IPS-15b (cell line): ENCODE results near the gene CDH12.
"Not testable (repeated sequence)": the region's sequence is repeated elsewhere in the genome, so short reads cannot be mapped to it uniquely, and the experiment has no call there.

Experiments
- H3K27me3 ChIP-seq: one replicate; pipeline ENCODE4 v1.6.1; 2013; ENCODE audit warnings: low read length; ENCODE audit not compliant: control insufficient read depth, insufficient read depth
- H3K36me3 ChIP-seq: one replicate; pipeline ENCODE4 v1.6.1; 2013; ENCODE audit warnings: low read length; ENCODE audit not compliant: control insufficient read depth, insufficient read depth
- H3K4me1 ChIP-seq: one replicate; pipeline ENCODE4 v1.6.1; 2013; ENCODE audit warnings: mild to moderate bottlenecking, low read length; ENCODE audit not compliant: control insufficient read depth, insufficient read depth
- H3K4me3 ChIP-seq: one replicate; pipeline ENCODE4 v1.5.1; 2013; ENCODE audit warnings: low read depth, low read length
- H3K9ac ChIP-seq: one replicate; pipeline ENCODE4 v1.6.1; 2013; ENCODE audit warnings: low read depth, mild to moderate bottlenecking, low read length
- H3K9me3 ChIP-seq: one replicate; pipeline ENCODE4 v1.6.1; 2013; ENCODE audit warnings: mild to moderate bottlenecking, low read length; ENCODE audit not compliant: control insufficient read depth, insufficient read depth

Gene CDH12

GRCh38 chr5:22051881-22052280 lies 801.3 kb downstream of the CDH12 start:
- H3K9ac ChIP-seq = no peak overlapping the region
- no peaks in the 10 kb centered on the region for H3K27me3 ChIP-seq
- no peaks in the 10 kb centered on the region for H3K4me1 ChIP-seq
- H3K9me3 ChIP-seq = no peaks in the 10 kb centered on the region
- no peak overlapping the region for H3K4me3 ChIP-seq
- no peaks in the 10 kb centered on the region for H3K36me3 ChIP-seq

- Histone ChIP-seq H3K4me3 (no peak overlapping the region), H3K9me3 (no peaks in the 10 kb centered on the region), H3K36me3 (no peaks in the 10 kb centered on the region), H3K9ac (no peak overlapping the region), H3K27me3 (no peaks in the 10 kb centered on the region), H3K4me1 (no peaks in the 10 kb centered on the region)
These were observed 802.2 kb downstream of the CDH12 start for GRCh38 chr5:22050931-22051330.

- Histone ChIP-seq H3K4me1 (no peaks in the 10 kb centered on the region), H3K9ac (no peak overlapping the region), H3K9me3 (no peaks in the 10 kb centered on the region), H3K4me3 (no peak overlapping the region), H3K27me3 (no peaks in the 10 kb centered on the region), H3K36me3 (no peaks in the 10 kb centered on the region)
These were observed 808.9 kb downstream of the CDH12 start for GRCh38 chr5:22044229-22044628.

- no peaks in the 10 kb centered on the region for H3K9me3 ChIP-seq
- H3K9ac ChIP-seq = no peak overlapping the region
- no peaks in the 10 kb centered on the region for H3K4me1 ChIP-seq
- H3K36me3 ChIP-seq = no peaks in the 10 kb centered on the region
- H3K4me3 ChIP-seq = no peak overlapping the region
- no peaks in the 10 kb centered on the region for H3K27me3 ChIP-seq
These were observed 817.1 kb downstream of the CDH12 start for GRCh38 chr5:22036061-22036460.

GRCh38 chr5:22033066-22033465 lies 820.1 kb downstream of the CDH12 start:
- H3K27me3 ChIP-seq = no peaks in the 10 kb centered on the region
- no peak overlapping the region for H3K9ac ChIP-seq
- H3K36me3 ChIP-seq = no peaks in the 10 kb centered on the region
- no peaks in the 10 kb centered on the region for H3K4me1 ChIP-seq
- H3K4me3 ChIP-seq = no peak overlapping the region
- no peaks in the 10 kb centered on the region for H3K9me3 ChIP-seq

DNA sequence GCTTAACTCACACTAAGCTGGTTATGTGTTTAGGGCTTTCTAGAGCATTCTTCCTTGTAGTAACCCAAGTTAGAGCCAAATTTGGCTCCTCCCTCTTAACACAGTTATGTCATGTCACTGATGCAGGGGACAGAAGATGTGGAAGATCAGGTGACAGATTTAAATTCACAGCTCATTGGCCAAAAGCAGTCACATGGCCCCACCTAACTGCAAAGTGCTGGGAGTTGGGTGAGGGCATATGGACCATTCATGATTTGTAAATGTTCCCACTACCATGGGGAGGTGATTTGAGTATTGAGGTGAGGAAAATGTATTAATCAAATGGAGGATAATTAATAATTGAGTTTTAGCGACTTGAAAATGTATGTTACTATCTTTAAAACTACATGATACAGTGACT lies 829.4 kb downstream of the CDH12 start:
- no peaks in the 10 kb centered on the region for H3K36me3 ChIP-seq
- no peaks in the 10 kb centered on the region for H3K4me1 ChIP-seq
- no peak overlapping the region for H3K4me3 ChIP-seq
- no peaks in the 10 kb centered on the region for H3K27me3 ChIP-seq
- no peak overlapping the region for H3K9ac ChIP-seq
- H3K9me3 ChIP-seq = no peaks in the 10 kb centered on the region

GRCh38 chr5:22012893-22013292 lies 840.3 kb downstream of the CDH12 start:
- H3K4me3 ChIP-seq, H3K27me3 ChIP-seq, H3K9ac ChIP-seq, H3K9me3 ChIP-seq, H3K36me3 ChIP-seq, H3K4me1 ChIP-seq: not testable (repeated sequence)

DNA sequence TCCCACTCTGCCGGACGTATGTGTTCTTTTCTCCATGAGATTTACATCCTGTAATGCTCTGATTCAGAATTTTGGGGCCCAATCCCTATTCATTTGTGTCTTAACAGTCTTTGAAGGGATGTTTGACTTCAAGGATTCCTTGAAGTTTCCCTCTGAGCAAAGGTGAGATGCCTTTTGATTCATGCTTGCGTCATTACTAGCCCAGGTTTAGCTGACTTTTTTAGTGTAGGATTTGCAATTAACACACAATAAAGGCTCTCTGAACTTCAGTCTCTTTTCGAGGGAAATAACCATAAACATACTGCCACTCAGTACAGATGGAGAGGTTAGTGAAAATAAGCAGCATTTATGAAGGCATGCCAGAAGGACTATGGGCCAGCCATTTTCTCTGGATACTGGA lies 842.3 kb downstream of the CDH12 start:
- not testable (repeated sequence) for H3K4me3 ChIP-seq, H3K9ac ChIP-seq, H3K36me3 ChIP-seq, H3K4me1 ChIP-seq, H3K9me3 ChIP-seq, H3K27me3 ChIP-seq

GRCh38 chr5:22001097-22001496 lies 852.0 kb downstream of the CDH12 start:
- H3K9ac ChIP-seq, H3K4me3 ChIP-seq, H3K4me1 ChIP-seq, H3K9me3 ChIP-seq, H3K27me3 ChIP-seq, H3K36me3 ChIP-seq: not testable (repeated sequence)

GRCh38 chr5:21985799-21986198 lies 867.3 kb downstream of the CDH12 start:
- H3K4me1 ChIP-seq, H3K27me3 ChIP-seq, H3K36me3 ChIP-seq, H3K9me3 ChIP-seq, H3K9ac ChIP-seq, H3K4me3 ChIP-seq: not testable (repeated sequence)

DNA sequence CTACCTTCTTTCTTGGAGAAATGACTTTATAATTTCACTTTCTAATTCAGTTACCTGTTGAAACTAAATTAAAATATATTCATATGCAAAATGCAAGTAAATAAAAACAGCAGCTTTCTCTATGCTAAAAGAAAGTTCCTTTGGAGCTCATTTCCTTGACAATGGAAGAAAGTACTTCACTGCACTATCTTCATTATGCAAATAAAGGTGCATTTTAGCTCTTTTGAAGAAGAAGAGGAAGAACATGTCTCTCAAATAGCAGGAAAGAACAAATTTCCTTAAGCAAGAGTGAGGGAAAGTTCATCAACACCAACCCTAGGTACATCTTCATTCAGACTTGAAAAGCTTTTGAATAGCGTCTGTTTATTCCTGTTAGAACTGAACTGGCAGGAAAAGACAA lies 901.6 kb downstream of the CDH12 start:
- H3K4me1 ChIP-seq, H3K4me3 ChIP-seq, H3K36me3 ChIP-seq, H3K9ac ChIP-seq, H3K27me3 ChIP-seq, H3K9me3 ChIP-seq: not testable (repeated sequence)

DNA sequence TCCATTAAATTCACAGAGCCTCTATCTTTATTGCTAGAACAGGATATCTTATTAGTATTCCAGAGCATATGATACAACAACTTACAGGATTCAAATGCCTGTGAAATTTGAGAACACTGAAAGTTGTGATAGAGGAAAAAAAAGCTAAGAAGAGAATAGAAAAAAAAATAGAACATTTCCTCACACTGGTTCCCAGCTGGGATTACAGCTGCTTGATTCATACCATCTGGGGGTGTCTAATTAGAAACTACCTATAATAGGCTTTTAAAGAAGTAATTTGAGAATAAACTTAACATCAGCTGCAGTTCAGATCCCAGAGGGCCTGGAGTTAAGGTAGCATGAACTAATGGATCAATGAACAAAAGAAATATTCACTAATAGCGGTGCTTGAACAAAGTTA lies 922.0 kb downstream of the CDH12 start:
- Histone ChIP-seq H3K4me3 (no peak overlapping the region), H3K9me3 (no peaks in the 10 kb centered on the region), H3K27me3 (no peaks in the 10 kb centered on the region), H3K36me3 (no peaks in the 10 kb centered on the region), H3K9ac (no peak overlapping the region), H3K4me1 (no peaks in the 10 kb centered on the region)

GRCh38 chr5:21919414-21920022 lies 933.6 kb downstream of the CDH12 start:
- Histone ChIP-seq H3K4me3 (no peak overlapping the region), H3K9me3 (no peaks in the 10 kb centered on the region), H3K4me1 (no peaks in the 10 kb centered on the region), H3K9ac (no peak overlapping the region), H3K36me3 (no peaks in the 10 kb centered on the region), H3K27me3 (no peaks in the 10 kb centered on the region)
